Kasumi-1 (cell line): ENCODE results near the gene RSPO3.
"Not testable (repeated sequence)": the region's sequence is repeated elsewhere in the genome, so short reads cannot be mapped to it uniquely, and the experiment has no call there.

Source experiments
- DNase-seq, 2 experiments: peaks; one replicate each; lab custom pipeline; 2025; lab: John Stamatoyannopoulos, UW

RSPO3 gene

GRCh38 chr6:127118298-127119101 lies at the start of gene RSPO3:
RSPO3 (plus strand) TSS chr6:127118671; CDS start chr6:127119193, 522 bp downstream.
- DNase-seq: no peak

- peak; percentile 39 to 45 for DNase-seq
These were observed 48.7 kb upstream of the RSPO3 start for GRCh38 chr6:127069659-127070279.

GRCh38 chr6:127073222-127073621 lies 45.2 kb upstream of the RSPO3 start:
- no peak for DNase-seq

- no peak for DNase-seq
These were observed 42.0 kb upstream of the RSPO3 start for GRCh38 chr6:127076466-127076865.

GRCh38 chr6:127077886-127078285 lies 40.6 kb upstream of the RSPO3 start:
- DNase-seq: no peak

GRCh38 chr6:127078669-127079068 lies 39.8 kb upstream of the RSPO3 start:
- DNase-seq: no peak

- DNase-seq: no peak
These were observed 38.8 kb upstream of the RSPO3 start for GRCh38 chr6:127079681-127080080.

GRCh38 chr6:127080081-127080480 lies 38.4 kb upstream of the RSPO3 start:
- no peak for DNase-seq

- DNase-seq: no peak
These were observed 35.1 kb upstream of the RSPO3 start for GRCh38 chr6:127083231-127083962.

- no peak for DNase-seq
These were observed 34.5 kb upstream of the RSPO3 start for GRCh38 chr6:127083963-127084310.

- DNase-seq: no peak
These were observed 33.3 kb upstream of the RSPO3 start for GRCh38 chr6:127085181-127085580.

GRCh38 chr6:127090051-127090450 lies 28.4 kb upstream of the RSPO3 start:
- DNase-seq: no peak

GRCh38 chr6:127092466-127092865 lies 26.0 kb upstream of the RSPO3 start:
- DNase-seq: no peak

- no peak for DNase-seq
These were observed 23.7 kb upstream of the RSPO3 start for GRCh38 chr6:127094791-127095190.

- DNase-seq: no peak
These were observed 22.3 kb upstream of the RSPO3 start for GRCh38 chr6:127096167-127096566.

GRCh38 chr6:127097442-127097841 lies 21.0 kb upstream of the RSPO3 start:
- DNase-seq: not testable (repeated sequence)

- DNase-seq: peak; percentile 76 to 86
These were observed 17.8 kb upstream of the RSPO3 start for GRCh38 chr6:127100510-127101140.

GRCh38 chr6:127102299-127102698 lies 16.2 kb upstream of the RSPO3 start:
- no peak for DNase-seq

GRCh38 chr6:127102859-127103258 lies 15.6 kb upstream of the RSPO3 start:
- no peak for DNase-seq

GRCh38 chr6:127103482-127103881 lies 15.0 kb upstream of the RSPO3 start:
- no peak for DNase-seq

- no peak for DNase-seq
These were observed 10.6 kb upstream of the RSPO3 start for GRCh38 chr6:127107916-127108315.

- no peak for DNase-seq
These were observed 7.8 kb upstream of the RSPO3 start for GRCh38 chr6:127110712-127111111.
